HepG2 (cell line): Measurements from ENCODE around the gene SLC2A2. TPM values are rescaled to one million over a fixed set of nuclear protein-coding genes. Genes with fewer than 3 reads are reported as not detected.
A peak's percentile ranks its signal among the peaks of the same experiment; 100 is the strongest.

ENCODE experiments used
- CENPX ChIP-seq: sonication (generic); formaldehyde crosslinking; IDR thresholded peaks from 2 replicates; pipeline ENCODE4 v1.9.0; 2021; ENCODE audit warnings: mild to moderate bottlenecking, missing genetic modification reagents, moderate library complexity
- FIP1L1 ChIP-seq: fragments of 200-400 bp; formaldehyde crosslinking; IDR thresholded peaks from 2 replicates; pipeline ENCODE4 v1.6.1; 2018; ENCODE audit warnings: low read depth, mild to moderate bottlenecking, low read length, moderate library complexity, borderline replicate concordance; ENCODE audit not compliant: insufficient read depth
- FOXA3 ChIP-seq: IDR thresholded peaks from 2 replicates; pipeline ENCODE4 v1.6.1; 2016; ENCODE audit warnings: missing genetic modification reagents, missing compliant biosample characterization
- FOXK2 ChIP-seq: fragments of 450-650 bp; IDR thresholded peaks from 2 replicates; pipeline ENCODE4 v1.6.1; 2016
- FOXP1 ChIP-seq, 2 experiments: fragments of 450-650 bp in 1 of 2; IDR thresholded peaks; 2 replicates each; pipeline ENCODE4 v1.6.1; 2017 to 2018; ENCODE audit warnings: antibody characterized with exemption in 1 of 2
- HNRNPK ChIP-seq: fragments of 200-400 bp; formaldehyde crosslinking; IDR thresholded peaks from 2 replicates; pipeline ENCODE4 v1.6.1; 2018; ENCODE audit warnings: low read length, low read depth, moderate library complexity, mild to moderate bottlenecking; ENCODE audit not compliant: poor library complexity, severe bottlenecking
- HNRNPUL1 ChIP-seq: fragments of 200-400 bp; formaldehyde crosslinking; IDR thresholded peaks from 2 replicates; pipeline ENCODE4 v1.6.1; 2017; ENCODE audit warnings: low read depth, mild to moderate bottlenecking, low read length, moderate library complexity
- HOXD1 ChIP-seq: sonication (generic); formaldehyde crosslinking; IDR thresholded peaks from 2 replicates; pipeline ENCODE4 v1.5.0; 2020; ENCODE audit warnings: missing genetic modification reagents
- JDP2 ChIP-seq: sonication (generic); formaldehyde crosslinking; IDR thresholded peaks from 2 replicates; pipeline ENCODE4 v1.8.1; 2022; ENCODE audit warnings: missing genetic modification reagents, borderline replicate concordance
- JUN ChIP-seq: sonication (generic); formaldehyde crosslinking; IDR thresholded peaks from 2 replicates; pipeline ENCODE4 v1.4.0; 2020; ENCODE audit warnings: mild to moderate bottlenecking, missing genetic modification reagents
- KDM2A ChIP-seq: sonication (generic); formaldehyde crosslinking; IDR thresholded peaks from 2 replicates; pipeline ENCODE4 v1.4.0; 2020; ENCODE audit warnings: low read depth, missing genetic modification reagents, borderline replicate concordance
- KDM3A ChIP-seq: IDR thresholded peaks from 2 replicates; pipeline ENCODE4 v1.6.1; 2018; ENCODE audit warnings: low read depth, missing compliant biosample characterization
- MTF2 ChIP-seq: sonication (generic); formaldehyde crosslinking; IDR thresholded peaks from 2 replicates; pipeline ENCODE4 v1.5.0; 2020; ENCODE audit warnings: missing genetic modification reagents, borderline replicate concordance
- NAIF1 ChIP-seq: sonication (generic); formaldehyde crosslinking; IDR thresholded peaks from 2 replicates; pipeline ENCODE4 v1.5.0; 2020; ENCODE audit warnings: mild to moderate bottlenecking, missing genetic modification reagents, borderline replicate concordance
- PHF21A ChIP-seq: sonication (generic); formaldehyde crosslinking; IDR thresholded peaks from 2 replicates; pipeline ENCODE4 v1.5.0; 2020; ENCODE audit warnings: mild to moderate bottlenecking, missing genetic modification reagents
- POLR2A ChIP-seq, 2 experiments: IDR thresholded peaks; 2 replicates each; pipeline ENCODE4 v1.6.1; 2011; ENCODE audit warnings: low read depth in 2 of 2, low read length in 2 of 2, mild to moderate bottlenecking in 1 of 2, moderate library complexity in 1 of 2; ENCODE audit not compliant: insufficient read depth in 1 of 2
- REXO4 ChIP-seq: sonication (generic); formaldehyde crosslinking; IDR thresholded peaks from 2 replicates; pipeline ENCODE4 v1.8.0; 2022; ENCODE audit warnings: missing genetic modification reagents, mild to moderate bottlenecking, borderline replicate concordance
- SMARCE1 ChIP-seq: fragments of 450-650 bp; IDR thresholded peaks from 2 replicates; pipeline ENCODE4 v1.6.1; 2017; ENCODE audit warnings: borderline replicate concordance
- TIGD3 ChIP-seq: sonication (generic); formaldehyde crosslinking; IDR thresholded peaks from 2 replicates; pipeline ENCODE4 v1.5.1; 2020; ENCODE audit warnings: mild to moderate bottlenecking, missing genetic modification reagents, borderline replicate concordance
- TRAFD1 ChIP-seq: sonication (generic); formaldehyde crosslinking; IDR thresholded peaks from 2 replicates; pipeline ENCODE4 v1.5.1; 2020; ENCODE audit warnings: missing genetic modification reagents, mild to moderate bottlenecking, borderline replicate concordance
- ZEB1 ChIP-seq: IDR thresholded peaks from 2 replicates; pipeline ENCODE4 v1.6.1; 2012; ENCODE audit warnings: mild to moderate bottlenecking, low read depth, inconsistent platforms; ENCODE audit not compliant: insufficient replicate concordance
- ZNF160 ChIP-seq: sonication (generic); formaldehyde crosslinking; IDR thresholded peaks from 2 replicates; pipeline ENCODE4 v1.8.0; 2022; ENCODE audit warnings: mild to moderate bottlenecking, inconsistent platforms, missing genetic modification reagents
- ZNF234 ChIP-seq: sonication (generic); formaldehyde crosslinking; conservative IDR thresholded peaks from 2 replicates; pipeline ENCODE4 v1.5.1; 2020; ENCODE audit warnings: mild to moderate bottlenecking, missing genetic modification reagents
- ZNF746 ChIP-seq: sonication (generic); formaldehyde crosslinking; IDR thresholded peaks from 2 replicates; pipeline ENCODE4 v1.8.0; 2022; ENCODE audit warnings: mild to moderate bottlenecking, missing genetic modification reagents
- ZNF790 ChIP-seq: sonication (generic); formaldehyde crosslinking; IDR thresholded peaks from 2 replicates; pipeline ENCODE4 v1.8.0; 2022; ENCODE audit warnings: missing genetic modification reagents, mild to moderate bottlenecking, borderline replicate concordance
- ZNF83 ChIP-seq: sonication (generic); formaldehyde crosslinking; IDR thresholded peaks from 2 replicates; pipeline ENCODE4 v1.4.0; 2020; ENCODE audit warnings: missing genetic modification reagents, mild to moderate bottlenecking, borderline replicate concordance
- ZNF883 ChIP-seq: sonication (generic); formaldehyde crosslinking; IDR thresholded peaks from 2 replicates; pipeline ENCODE4 v1.5.1; 2020; ENCODE audit warnings: mild to moderate bottlenecking, missing genetic modification reagents; ENCODE audit errors: not compliant biosample characterization
- polyA plus RNA-seq, 8 experiments: library from polyadenylated mRNA; depleted of rRNA in 3 of 8; stranded (reverse) in 7 of 8; unstranded in 1 of 8; fragments of >200 nt; fragmentation: Illumina TruSeq in 4 of 8; extraction: Trizol in 4 of 8; gene quantifications; 2 replicates each; pipeline versions ENCODE4 v1.2.1 to v1.2.3, GENCODE V29; 2011 to 2016; ENCODE audit warnings: low read depth in 4 of 8, missing spikeins in 1 of 8, mixed read lengths in 1 of 8; ENCODE audit not compliant: insufficient read depth in 1 of 8
- total RNA-seq, 5 experiments: library from RNA; depleted of rRNA; stranded (reverse); fragments of >200 nt; fragmentation: Illumina TruSeq; extraction: Trizol; gene quantifications; 2 replicates each; pipeline ENCODE4 v1.2.3, GENCODE V29; 2016; ENCODE audit warnings: low read depth in 1 of 5

Gene SLC2A2
- total and polyA plus RNA-seq, 2 of the 13 experiments (the other 11 are each of a cell fraction or from before 2014, with no cell fraction given), result 19.5 to 23.2 TPM

- TF ChIP-seq ZNF790 (CRISPR knock-in tag) (no peak), PHF21A (peak; percentile 54; the same call in 1 of the 2 replicates), HOXD1 (CRISPR knock-in tag) (no peak), FOXK2 (no peak), HNRNPK (no peak), CENPX (CRISPR knock-in tag) (no peak), JUN (CRISPR knock-in tag) (no peak), ZNF234 (CRISPR knock-in tag) (no peak), POLR2A (IDR thresholded peaks at IDR 0.05; ENCODE audit: insufficient read depth in 1 of 2, low read depth in 2 of 2, low read length in 2 of 2) (peak in 1 of 2 experiments; percentile 80; a peak in 2 of 4 replicates), NAIF1 (CRISPR knock-in tag) (no peak), ZNF160 (CRISPR knock-in tag) (no peak), MTF2 (CRISPR knock-in tag) (no peak), FIP1L1 (no peak), ZNF746 (no peak), TIGD3 (CRISPR knock-in tag) (no peak), ZEB1 (no peak), ZNF883 (CRISPR knock-in tag) (no peak), FOXA3 (CRISPR knock-in tag) (0 out of 2 replicates have a peak, but pooled peaks have one; percentile 46), ZNF83 (CRISPR knock-in tag) (no peak), TRAFD1 (CRISPR knock-in tag) (no peak), REXO4 (CRISPR knock-in tag) (no peak), SMARCE1 (no peak), KDM3A (CRISPR knock-in tag) (no peak), FOXP1 (IDR thresholded peaks at IDR 0.05) (no peak), FOXP1 (CRISPR knock-in tag; IDR thresholded peaks at IDR 0.05) (peak; percentile 52; the same call in 1 of the 2 replicates), HNRNPUL1 (no peak), KDM2A (no peak), JDP2 (CRISPR knock-in tag) (no peak)
Observed at GRCh38 chr3:171026597-171027293, at the start of gene SLC2A2 (continued).
